ENCODE results near the gene EDARADD.
"Not testable (repeated sequence)": the region's sequence is repeated elsewhere in the genome, so short reads cannot be mapped to it uniquely, and the experiment has no call there.

The EDARADD gene

GRCh38 chr1:236440373-236440772 is 46.3 kb downstream of the EDARADD start:
- no peak for DNase-seq

DNA sequence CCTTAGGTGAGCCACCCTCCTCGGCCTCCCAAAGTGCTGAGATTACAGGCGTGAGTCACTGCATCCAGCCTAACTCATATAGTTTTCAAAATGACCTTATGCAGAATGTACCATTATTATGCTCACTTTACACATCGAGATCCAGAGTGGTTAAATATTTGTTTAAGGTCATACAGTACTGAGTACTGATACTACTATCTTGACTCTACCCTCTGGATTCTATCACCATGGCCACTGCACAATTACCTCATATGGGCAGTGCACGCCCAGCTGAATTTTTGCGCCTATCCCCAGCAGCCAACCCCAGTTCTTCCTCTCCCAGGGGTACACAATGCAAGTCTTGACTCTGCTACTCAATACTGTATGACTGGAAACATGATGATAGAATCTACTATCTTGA is 56.7 kb downstream of the EDARADD start:
- DNase-seq, result no peak

DNA sequence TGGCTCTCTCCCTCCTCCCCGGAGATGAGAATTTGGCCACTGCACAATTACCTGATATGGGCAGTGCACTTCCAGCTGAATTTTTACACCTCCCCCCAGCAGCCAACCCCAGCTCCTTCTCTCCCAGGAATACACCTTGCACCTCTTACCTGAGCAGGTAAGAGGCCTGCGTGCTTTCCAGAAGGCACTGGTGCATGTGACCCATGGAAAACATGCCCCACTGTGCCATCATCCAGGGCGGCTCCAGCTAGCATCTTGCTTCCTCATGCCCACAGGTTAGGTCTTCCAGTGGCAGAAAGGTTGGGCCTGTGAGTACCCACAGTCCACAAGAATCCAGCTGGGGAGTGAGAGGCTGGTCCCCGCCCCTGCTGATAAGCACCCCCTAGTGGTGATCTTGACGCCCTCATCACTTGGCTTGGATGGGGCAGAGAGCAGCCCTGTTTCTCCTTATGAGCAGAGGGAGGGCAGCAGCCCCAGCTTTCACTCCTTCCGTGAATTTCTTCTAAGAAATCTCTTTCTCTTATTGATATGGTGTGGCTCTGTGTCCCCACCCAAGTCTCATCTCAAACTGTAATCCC is 57.8 kb downstream of the EDARADD start:
- peak in 1 of 2 experiments; percentile 3 for DNase-seq

DNA sequence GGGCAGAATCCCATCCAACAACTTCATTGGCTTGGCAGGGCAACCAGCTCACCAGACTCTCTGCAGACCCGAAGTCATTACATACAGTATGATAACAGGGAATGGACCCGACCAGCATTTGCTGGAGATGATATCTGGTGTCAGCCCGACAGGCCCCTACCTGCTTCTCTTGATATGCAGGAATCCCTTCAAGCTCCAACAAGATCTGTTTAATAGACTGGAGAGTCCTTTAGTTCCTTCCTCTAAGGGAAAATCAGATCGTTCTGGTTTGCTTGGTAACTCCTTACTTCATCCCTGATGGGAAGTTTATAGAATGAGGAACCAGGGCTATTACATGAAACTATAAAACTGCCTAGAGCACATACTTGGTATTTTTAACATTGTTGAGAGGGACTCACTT is 61.2 kb downstream of the EDARADD start:
- no peak for DNase-seq

DNA sequence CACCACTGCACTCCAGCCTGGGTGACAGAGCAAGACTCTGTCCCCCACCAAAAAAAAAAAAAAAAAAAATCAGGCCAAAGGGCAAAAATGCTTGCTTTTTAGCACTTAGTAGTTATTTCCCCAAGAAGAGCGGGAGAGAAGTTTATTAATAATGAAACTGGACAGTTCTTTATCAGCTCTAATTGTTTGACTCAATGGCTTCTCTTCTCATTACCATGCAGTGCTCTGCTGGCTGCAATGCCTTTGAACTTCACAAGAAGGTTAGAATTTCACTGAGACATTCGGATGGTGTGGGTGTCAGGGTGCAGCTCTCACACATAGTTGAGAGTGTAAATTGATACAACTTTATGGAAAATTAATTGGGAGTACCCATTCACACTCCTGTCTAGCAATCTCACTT is 63.7 kb downstream of the EDARADD start:
- no peak for DNase-seq

GRCh38 chr1:236458996-236459395 is 64.9 kb downstream of the EDARADD start:
- DNase-seq, result no peak

GRCh38 chr1:236460103-236460502 is 66.0 kb downstream of the EDARADD start:
- DNase-seq, result no peak

DNA sequence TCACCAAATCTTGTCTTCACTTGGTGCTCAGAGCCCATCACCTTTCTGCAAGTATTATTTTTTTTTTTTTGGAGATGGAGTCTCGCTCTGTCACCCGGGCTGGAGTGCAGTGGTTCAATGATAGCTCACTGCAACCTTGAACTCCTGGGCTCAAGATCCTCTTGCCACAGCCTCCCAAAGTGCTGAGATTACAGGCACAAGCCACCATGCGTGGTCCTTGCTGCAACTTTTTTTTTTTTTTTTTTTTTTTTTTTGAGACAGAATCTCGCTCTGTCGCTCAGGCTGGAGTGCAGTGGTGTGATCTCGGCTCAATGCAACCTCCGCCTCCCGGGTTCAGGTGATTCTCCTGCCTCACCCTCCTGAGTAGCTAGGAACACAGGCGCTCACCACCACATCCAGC is 70.1 kb downstream of the EDARADD start:
- not testable (repeated sequence) for DNase-seq

DNA sequence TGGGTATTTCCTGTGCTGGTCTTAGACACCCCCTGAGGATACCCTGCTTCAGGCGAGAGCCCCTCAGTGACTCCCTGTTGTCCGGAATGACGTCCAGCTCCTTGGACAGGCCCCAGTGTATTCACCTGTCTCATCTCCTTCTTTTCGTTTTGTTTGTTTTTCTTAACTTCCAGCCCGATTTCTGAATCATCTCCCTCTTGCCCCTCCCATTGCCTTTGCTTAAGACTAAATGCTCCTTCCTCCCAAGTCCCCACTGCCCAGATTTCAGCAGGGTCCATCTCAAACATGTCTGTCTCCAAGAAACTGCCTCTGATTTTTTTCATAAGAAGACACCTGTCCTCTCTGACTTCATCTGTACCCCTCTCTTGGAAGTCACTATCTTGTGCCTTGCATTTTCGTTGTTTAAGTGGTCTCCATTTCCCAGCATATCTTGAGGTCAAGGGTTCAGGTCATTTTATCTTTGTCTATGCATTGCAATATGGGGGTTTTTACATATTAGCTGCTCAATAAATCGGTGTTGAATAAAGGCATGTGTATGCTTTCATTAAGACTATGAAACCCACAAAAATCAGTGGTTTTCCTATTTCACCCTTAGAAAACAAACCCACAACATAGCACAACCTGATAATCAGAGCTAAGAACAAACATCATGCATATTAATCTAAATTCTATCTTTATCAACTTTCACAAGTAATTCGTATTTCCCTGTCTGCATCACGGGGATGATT is 71.3 kb downstream of the EDARADD start:
- no peak for DNase-seq

DNA sequence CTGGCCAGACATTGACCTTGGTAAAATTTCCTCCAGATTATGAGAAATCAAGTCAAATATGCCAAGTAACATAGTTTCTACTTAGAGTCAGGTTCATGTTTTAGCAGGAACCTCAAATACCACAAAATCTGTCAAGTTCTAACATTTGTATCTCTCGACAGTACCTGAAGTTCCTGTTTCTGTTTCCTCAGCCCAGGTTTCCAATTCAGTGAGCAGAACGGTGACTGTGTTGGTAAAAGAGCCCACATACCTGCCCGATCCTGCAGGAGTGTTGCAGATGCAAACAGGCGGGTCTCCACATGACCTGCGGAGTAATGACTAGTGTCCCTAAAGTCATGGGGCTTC is 71.8 kb downstream of the EDARADD start:
- no peak for DNase-seq

DNA sequence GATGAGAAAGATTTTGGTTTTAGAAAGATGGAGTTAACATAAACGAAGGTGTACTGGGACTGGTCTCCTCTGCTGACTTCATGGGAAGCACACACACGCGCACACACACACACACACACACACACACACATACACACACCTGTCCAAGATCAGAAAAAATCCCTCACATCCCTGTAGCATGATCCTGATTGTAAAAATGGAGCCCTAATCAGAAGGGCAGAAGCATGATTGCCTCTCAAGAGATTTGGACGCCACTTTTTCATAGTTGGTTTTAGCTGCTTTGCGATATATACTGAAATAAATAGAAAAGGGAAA is 73.2 kb downstream of the EDARADD start:
- no peak for DNase-seq

DNA sequence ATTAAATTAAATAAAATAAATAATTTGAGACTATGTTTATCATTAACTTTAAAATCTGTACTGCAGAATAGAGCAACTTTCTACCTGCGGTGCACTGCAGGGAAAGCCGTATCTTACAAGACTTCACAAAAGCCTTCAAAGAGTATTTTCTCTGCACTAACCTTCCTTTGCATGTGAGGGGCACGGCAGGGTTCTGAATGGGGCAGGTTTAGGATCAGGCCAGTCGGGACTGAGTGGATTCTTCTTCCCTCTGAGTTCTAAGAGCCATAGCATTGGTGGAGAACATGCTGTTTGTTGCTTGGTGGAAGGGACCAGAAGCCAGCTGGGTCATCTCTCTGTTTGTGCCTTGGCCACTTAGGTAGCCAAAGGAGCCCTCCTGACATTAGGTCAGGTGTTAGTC is 74.5 kb downstream of the EDARADD start:
- DNase-seq, result no peak

DNA sequence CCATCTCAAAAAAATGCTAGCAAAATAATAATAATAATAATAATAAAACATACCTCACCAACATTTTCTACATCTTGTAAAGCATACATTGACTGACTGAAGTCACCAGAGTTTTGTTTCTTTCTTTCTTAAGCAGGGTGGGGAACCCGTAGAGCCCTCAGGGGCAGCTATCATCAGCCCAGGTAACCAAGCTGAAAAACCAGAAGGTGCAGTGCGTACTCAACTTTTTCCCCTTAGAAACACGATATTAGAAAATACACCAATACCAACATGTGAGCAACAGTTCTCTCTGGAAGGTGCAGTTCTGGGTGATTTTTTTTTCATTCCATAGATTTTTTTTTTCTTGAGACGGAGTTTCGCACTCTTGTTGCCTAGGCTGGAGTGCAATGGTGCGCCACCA is 75.4 kb downstream of the EDARADD start:
- DNase-seq, result no peak

DNA sequence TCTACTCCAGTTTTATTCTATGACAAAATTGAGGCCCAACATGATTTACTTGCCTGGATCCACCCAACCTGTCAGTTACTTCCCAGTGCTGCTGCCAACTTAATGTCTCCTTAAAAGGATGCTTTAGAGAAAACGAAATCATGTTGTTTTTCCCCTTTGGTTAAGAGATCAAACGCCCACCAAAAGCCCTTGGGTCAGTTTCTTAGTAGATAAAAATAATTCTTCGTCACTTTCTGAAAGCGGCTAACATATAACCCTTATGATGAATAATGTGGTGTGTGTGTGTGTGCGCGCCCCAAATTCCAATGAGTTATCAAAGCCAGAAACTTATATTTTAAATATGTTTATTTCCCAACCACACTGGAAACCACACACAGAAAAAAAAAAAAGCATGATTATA is 77.0 kb downstream of the EDARADD start:
- no peak for DNase-seq

DNA sequence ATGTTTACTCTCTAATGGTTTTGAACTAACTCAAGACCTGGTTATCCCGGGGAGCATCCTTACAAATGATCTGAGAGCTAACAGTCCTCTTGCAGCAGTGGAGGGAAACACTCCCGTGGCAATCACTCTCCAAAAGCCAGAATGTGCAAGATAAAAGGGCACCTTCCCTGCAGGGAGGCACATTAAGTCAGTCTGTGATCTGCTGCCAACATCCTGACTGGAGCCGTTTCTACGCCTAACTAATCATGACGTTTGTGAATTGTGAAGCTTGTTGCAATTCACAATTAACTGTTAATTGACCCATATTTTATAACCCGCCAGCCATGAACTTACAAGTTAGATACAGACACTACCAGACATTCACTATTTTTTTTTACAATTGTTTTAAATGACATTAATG is 77.6 kb downstream of the EDARADD start:
- DNase-seq, result no peak

GRCh38 chr1:236472850-236473788 is 79.0 kb downstream of the EDARADD start:
- no peak for DNase-seq

GRCh38 chr1:236476019-236476418 is 81.9 kb downstream of the EDARADD start:
- DNase-seq, result no peak

DNA sequence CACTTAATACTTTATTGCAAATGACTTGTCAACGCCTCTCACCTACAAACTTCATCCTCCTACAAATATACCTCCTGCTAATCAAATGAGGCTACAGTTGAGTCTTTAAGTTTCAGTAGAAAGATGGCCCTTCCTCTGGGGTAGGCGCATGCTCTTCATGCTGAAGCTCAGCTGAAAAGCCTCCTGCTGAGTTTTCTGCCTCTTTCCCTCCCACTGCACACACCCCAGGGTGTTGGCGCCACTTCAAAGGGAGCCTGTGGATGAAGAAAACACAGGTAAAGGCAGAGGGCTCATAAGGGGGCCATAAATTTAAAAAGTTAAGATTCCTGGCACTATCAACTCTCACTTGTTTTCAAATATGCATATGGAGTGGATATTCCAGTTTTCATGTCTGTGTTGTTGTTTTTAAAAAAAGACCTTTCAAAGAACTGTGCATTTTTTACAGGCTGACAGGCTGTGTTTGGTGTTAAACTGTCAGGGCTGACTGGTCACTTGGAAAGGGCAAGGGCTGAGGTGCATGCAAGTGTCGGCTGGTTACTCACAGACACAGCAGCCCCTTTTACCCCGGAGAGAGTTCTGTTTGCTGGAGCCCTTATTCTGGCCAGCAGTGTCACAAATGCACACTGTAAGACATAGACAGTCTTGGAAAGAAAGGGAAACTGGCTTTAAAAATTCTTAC is 86.8 kb downstream of the EDARADD start:
- no peak for DNase-seq

DNA sequence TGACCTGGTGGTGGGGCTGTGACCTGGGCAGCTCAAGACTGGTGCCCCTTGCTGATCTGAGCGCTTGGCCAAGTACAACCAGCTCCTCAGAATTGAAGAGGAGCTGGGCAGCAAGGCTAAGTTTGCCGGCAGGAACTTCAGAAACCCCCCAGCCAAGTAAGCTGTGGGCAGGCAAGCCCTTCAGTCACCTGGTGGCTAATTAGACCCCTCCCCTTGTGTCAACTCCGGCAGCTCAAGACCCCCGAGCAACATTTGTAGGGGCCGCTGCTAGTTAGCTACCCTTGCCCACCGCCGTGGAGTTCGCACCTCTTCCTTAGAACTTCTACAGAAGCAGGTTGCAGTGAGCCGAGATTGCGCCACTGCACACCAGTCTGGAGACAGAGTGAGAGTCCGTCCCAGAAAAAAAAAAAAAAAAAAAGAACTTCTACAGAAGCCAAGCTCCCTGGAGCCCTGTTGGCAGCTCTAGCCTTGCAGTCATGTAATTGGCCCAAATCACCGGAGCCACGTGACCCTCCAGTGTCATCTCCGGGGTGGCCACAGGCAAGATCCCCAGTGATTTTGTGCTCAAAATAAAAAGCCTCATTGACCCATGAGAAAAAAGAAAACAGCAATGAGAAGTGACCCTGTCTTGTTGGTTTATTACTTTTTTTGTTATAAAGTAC is 90.4 kb downstream of the EDARADD start:
- DNase-seq, result no peak

DNA sequence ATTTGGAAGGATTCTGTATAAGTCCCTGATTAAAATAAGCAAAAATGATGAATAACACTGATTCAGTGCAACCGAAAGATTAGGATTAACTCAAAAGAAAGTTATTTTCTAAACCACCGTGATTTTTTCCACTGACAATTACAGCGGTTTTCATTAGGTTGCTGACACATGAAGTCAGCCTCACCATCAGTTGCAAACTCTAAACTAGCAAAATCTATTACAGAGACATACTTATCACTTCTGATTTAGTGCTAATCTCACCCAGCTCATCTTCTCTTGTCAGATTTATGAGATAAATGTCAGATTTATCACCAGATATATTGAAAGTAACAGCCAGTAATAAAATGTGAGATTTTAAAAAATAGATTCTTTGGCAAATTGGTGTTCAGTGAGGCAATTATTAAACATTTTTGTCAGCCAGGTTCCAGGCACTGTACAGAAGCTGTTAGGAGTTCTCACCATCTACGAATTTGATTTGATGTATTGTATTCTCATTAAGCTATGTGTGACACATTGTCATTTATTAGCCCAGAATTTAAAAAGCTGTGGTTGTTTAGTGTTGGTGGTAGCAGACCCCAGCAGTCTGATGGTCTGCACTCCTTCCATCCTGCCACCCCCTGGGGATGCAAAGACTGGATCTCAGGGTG is 92.4 kb downstream of the EDARADD start:
- DNase-seq, result no peak

DNA sequence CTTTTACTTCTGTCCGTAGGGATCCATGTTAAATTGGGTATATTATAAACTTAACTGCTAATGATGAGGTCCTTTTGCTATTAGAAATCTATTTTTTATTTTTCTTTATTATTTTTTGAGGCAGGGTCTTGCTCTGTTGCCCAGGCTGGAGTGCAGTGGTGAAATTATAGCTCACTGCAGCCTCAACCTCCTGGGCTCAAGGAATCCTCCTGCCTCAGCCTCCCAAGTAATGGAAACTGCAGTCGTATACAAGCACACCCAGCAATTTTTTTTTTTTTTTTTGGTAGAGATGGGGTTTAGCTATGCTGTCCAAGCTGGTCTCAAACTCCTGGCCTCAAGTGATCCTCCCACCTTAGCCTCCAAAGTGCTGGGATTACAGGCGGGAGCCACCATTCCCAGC is 95.1 kb downstream of the EDARADD start:
- DNase-seq, result not testable (repeated sequence)

GRCh38 chr1:236489710-236490377 is 95.8 kb downstream of the EDARADD start:
- peak; percentile 31 to 37 for DNase-seq

Data from SHP77 (cell line).